Activated CD4-positive, alpha-beta T cell treated with anti-CD3 and anti-CD28 coated beads for 1 hour (primary cell): ENCODE results near the gene GP2.
"Not testable (repeated sequence)": the region's sequence is repeated elsewhere in the genome, so short reads cannot be mapped to it uniquely, and the experiment has no call there.

Source experiments
- DNase-seq: peaks from one replicate; pipeline ENCODE4 v3.0.0-alpha.2; 2020

The GP2 gene

DNA sequence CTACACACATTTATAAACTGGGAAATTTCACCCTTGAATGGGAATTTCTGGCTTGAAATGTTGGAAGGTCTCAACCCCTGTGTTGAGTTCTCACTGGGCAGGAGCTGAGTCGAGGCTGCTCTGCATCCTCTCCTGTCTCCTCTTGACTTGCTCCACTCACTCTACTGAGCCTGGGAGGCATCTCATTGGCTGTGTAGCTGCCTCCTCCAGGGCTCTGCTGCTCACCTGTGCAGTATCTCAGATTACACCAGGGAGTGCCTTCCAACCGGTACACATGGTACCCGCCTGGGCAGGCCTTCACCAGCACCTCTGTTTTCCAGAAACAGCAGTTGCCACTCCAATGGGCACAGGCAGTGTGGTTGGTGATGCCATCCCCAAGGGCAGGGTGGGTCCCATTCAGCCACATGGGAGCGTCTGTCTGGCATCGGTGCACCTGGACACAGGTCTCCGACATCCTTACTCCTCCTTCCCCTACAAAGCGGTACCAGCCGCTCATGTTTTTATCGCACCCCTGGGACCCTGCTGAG, 3.7 kb downstream of the GP2 start:
- no peak for DNase-seq

GRCh38 chr16:20322696-20323095, 4.6 kb downstream of the GP2 start:
- no peak for DNase-seq

DNA sequence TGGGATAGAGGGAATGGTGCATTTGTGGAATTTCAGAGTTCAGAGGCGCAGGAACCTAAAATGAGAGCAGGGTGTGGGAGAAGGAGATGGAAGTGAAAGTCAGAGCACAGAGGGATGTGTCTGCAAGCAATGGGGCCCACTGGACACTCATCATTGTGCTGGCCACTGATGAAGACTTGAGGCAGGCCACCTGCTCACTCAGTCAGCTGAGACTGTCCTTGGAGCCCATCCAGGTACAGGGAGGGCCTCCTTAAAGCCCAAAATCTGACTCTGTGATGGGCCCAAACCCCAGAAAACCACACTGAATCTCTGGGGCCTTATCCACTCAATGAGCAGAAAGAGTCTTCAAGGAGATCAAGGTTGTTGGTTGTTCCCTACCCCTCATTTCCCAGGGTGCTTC, 5.6 kb downstream of the GP2 start:
- no peak for DNase-seq

- not testable (repeated sequence) for DNase-seq
These were observed 6.3 kb downstream of the GP2 start for GRCh38 chr16:20321051-20321450.

DNA sequence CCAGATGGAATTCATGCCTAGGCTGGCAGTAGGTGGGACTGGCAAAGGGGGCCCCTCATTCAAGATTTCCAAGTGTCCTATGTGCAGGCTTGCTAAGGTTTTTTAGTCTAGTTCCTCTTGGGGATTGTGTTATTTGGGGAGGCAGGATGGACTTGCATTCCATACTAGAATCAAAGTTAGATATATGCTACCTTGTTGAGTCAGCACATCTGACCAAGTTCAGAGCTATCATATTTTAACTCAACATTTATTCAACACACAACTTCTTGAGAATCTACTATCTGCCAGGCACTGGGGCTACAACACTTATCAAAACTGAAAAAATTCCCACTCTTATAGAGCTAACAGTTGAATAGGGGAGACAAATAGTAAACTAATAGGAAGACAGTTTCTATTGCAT, 6.7 kb downstream of the GP2 start:
- DNase-seq, result no peak

- DNase-seq, result no peak
These were observed 7.1 kb downstream of the GP2 start for GRCh38 chr16:20320178-20320577.

GRCh38 chr16:20319406-20319805, 7.9 kb downstream of the GP2 start:
- DNase-seq, result no peak

- DNase-seq, result no peak
These were observed 8.9 kb downstream of the GP2 start for GRCh38 chr16:20318437-20318836.

DNA sequence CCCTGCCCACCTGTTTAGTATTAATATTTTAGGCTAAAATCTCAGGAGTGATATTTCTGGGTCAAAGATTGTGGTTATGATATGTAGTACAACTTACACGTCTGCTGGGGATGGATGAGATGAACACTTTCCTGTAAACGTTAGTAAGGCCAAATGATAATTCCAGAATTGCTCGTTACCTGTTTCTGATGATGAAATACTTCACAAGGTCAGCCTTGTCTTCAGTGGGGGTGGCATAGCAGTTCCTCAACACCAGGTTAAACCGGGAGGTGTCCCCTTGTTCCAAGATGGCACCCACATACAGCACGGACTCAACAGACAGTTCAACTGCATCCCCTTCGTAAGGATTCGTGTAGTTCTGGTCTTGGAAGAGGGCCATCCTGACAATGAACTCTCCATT, 9.3 kb downstream of the GP2 start:
- no peak for DNase-seq

- DNase-seq, result no peak
These were observed 10.2 kb downstream of the GP2 start for GRCh38 chr16:20317117-20317516.

DNA sequence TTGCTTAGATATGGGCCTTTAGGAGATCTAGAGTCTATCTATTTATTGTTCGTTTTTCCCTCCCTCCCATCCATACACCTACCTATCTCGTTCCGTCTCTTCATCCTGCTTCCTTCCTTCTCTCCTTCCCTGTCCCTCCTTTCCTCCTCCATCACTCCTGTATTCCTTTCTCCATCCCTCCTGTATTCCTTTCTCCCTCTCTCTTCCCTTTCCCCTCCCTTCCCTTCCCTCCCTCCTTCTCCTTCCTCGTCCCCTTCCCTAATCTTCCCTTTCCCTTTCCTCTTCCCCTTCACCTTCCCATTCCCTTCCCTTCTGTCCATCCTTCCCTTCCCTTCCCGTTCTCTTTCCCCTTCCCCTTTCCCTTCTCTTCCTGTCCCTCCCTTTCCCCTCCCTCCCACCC, 10.6 kb downstream of the GP2 start:
- DNase-seq, result no peak

GRCh38 chr16:20315764-20316163, 11.5 kb downstream of the GP2 start:
- no peak for DNase-seq

DNA sequence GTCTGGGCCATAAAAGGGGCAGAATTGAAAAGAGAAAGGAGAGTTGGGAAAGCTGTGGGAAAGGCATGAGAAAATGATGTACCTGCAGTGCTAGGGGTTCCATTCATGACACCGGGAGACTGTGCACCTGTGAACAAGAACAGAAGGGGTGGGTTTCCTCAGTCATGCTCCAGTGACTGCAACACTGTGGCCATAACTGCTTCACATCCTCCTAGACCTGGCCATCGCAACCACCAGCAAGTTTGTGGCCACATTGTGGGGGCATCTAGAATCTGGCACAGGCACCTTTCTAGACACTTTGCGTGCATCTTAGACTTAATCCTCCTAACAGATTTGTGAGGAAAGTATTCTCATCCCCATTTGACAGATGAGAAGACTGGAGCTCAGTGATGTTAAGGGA, 12.7 kb downstream of the GP2 start:
- no peak for DNase-seq

GRCh38 chr16:20313741-20314140, 13.6 kb downstream of the GP2 start:
- no peak for DNase-seq

DNA sequence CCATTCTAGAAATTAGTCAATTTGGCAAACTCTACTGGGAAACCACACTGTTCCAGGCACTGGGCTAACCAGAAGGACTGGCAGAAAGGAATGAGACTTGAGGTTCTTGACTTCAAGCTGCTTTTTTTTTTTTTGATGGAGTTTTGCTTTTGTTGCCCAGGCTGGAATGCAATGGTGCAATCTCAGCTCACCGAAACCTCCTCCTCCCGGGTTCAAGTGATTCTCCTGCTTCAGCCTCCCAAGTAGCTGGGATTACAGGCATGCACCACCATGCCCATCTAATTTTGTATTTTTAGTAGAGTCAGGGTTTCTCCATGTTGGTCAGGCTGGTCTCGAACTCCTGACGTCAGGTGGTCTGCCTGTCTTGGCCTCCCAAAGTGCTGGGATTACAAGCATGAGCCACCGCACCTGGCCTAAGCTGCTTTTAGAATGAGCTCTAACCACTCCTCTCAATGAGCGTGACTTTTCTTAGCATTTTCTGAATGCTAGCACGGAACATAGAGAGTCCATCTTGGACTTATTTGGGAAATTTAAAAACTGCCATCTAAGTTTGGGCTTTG, 14.7 kb downstream of the GP2 start:
- not testable (repeated sequence) for DNase-seq

DNA sequence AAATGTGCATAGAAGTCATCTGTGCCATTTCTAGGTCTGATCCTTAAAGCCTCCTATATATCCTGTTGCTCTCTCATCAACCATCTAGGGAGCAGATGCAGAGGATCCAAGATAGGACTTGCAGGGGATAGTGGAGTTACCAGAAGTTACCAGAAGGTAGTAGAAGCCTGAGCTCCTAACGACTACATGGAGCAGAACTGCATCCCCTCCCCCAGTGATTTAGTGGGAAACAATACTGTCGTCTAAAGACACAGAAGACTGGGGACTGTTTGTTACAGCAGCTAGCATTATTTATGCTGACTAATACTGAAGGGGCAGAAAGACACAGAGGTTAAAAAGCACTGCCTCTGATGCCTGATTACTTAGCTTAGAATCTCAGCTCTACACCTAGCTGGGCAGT, 15.8 kb downstream of the GP2 start:
- no peak for DNase-seq

DNA sequence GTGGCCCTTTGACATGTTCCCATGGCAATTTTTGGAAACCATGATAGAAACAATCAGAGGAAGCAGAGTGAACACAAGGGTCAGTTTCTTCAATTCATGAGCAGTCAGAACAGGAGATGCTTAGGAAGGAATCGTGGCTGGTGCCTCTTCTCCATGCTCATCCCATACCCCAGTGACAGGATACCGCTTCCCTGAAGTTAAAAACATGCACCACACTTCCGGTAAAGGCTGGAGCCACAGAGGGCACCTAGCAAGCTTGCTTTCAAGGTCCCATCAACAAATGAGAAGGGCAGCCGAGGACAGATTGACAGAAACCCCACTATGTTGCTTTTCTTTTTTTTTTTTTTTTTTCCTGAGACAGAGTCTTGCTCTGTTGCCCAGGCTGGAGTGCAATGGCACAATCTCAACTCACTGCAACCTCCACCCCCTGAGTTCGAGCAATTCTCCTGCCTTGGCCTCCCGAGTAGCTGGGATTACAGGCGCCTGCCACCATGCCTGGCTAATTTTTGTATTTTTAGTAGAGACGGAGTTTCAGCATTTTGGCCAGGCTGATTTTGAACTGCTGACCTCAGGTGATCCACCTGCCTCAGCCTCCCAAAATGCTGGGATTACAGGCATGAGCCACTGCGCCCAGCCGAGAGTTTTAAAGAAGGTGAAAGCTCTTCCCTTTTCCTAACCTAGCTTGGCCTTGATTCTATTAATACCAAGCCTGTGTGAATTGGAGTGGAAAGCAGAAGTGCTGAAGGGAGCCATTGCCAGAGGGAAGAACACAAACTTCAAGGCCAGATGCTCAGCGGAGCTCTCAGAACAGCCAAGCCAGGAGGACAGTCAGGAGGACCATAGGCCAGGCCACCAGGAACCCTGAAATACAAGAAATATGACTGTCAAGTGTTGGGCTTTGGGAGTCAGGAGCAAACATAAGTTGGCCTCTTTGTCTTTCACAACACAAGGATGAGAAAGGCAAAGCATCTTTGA, 16.6 kb downstream of the GP2 start:
- no peak for DNase-seq

DNA sequence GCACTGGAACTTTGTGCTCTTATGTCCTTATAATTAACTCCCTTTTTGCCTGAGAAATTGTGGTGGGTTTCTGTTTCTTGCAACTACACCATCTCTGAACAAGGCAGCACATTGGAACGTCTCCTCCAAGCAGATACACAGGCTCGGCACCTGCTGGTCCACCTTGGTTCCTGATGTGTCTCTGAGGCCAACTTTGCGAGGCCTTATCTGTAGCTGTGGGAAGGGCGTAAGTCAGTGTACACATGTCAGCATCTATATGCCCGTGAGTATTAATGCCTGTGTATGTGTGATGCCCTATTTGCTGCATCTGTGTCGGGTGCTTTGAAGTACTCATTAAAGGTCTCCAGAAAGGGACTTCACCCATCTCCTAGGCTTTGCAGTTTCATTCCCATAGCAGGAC, 17.5 kb downstream of the GP2 start:
- no peak for DNase-seq

GRCh38 chr16:20308801-20309590, 18.3 kb downstream of the GP2 start:
- no peak for DNase-seq

GRCh38 chr16:20308266-20308665, 19.0 kb downstream of the GP2 start:
- DNase-seq, result no peak

- no peak for DNase-seq
These were observed 19.5 kb downstream of the GP2 start for GRCh38 chr16:20307791-20308190.

DNA sequence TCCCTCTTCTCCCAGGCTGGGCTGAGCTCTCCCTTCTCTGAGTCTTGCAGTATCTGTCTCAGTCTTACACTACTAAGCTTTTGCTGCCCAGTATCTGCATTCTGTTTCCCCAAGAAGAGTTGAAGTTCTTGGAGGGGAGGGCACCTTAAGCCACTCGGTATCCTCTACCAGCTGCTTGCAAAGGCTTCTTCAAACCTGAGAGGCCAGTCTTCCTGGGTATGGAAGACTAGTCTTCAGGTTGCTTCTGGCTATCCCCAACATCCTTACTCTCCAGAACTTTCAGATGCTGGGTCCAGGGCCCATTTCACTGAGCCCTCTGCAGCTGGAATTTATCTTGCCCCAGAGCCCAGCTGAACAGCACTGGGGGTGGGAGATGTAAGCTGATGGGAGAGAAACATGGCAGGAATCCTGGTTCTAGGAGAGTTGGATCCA, 20.1 kb downstream of the GP2 start:
- no peak for DNase-seq

- no peak for DNase-seq
These were observed 20.9 kb downstream of the GP2 start for GRCh38 chr16:20306401-20306800.
